HG02840 (cell line): ENCODE measurements around the gene RFPL4AL1.
"Not testable (repeated sequence)": the region's sequence is repeated elsewhere in the genome, so short reads cannot be mapped to it uniquely, and the experiment has no call there.

ENCODE experiments used
- ATAC-seq: cut with Tn5 transposase; IDR thresholded peaks from one replicate; pipeline ENCODE4 v1.9.1; 2021; ENCODE audit warnings: mild to moderate bottlenecking, moderate library complexity, moderate number of reproducible peaks; ENCODE audit not compliant: unreplicated experiment, low FRiP score

RFPL4AL1 gene

GRCh38 chr19:55768818-55769217 lies at the start of gene RFPL4AL1:
Gene RFPL4AL1, plus strand, starts transcription at chr19:55769118. Its CDS starts 2,687 bp downstream, at chr19:55771805.
- not testable (repeated sequence) for ATAC-seq

GRCh38 chr19:55720214-55720746 lies 48.6 kb upstream of the RFPL4AL1 start:
- ATAC-seq: no peak

GRCh38 chr19:55720801-55721200 lies 48.1 kb upstream of the RFPL4AL1 start:
- no peak for ATAC-seq

- ATAC-seq: no peak
These were observed 45.4 kb upstream of the RFPL4AL1 start for GRCh38 chr19:55723491-55723890.

GRCh38 chr19:55730378-55730777 lies 38.5 kb upstream of the RFPL4AL1 start:
- ATAC-seq: not testable (repeated sequence)

- no peak for ATAC-seq
These were observed 30.6 kb upstream of the RFPL4AL1 start, which contains the start of gene NLRP9 for GRCh38 chr19:55738302-55738701. Gene NLRP9, minus strand, starts transcription at chr19:55738402. Its CDS starts 28 bp downstream, at chr19:55738374.

DNA sequence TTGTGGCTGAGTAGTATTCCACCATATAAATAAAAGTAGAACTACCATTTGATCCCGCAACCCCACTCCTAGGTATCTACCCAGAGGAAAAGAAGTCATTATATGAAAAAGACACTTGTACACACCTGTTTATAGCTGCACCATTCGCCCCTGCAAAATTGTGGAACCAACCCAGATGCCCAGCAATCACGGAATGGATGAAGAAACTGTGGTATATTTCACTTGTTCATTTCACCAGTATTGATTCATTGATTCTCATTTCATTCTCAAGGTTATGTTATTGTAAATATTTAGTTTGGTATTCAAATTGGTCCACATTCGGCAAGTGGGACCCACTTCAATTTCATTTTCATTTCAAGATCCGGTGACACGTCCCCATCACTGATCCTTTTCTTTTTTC lies 18.2 kb upstream of the RFPL4AL1 start:
- ATAC-seq: no peak

DNA sequence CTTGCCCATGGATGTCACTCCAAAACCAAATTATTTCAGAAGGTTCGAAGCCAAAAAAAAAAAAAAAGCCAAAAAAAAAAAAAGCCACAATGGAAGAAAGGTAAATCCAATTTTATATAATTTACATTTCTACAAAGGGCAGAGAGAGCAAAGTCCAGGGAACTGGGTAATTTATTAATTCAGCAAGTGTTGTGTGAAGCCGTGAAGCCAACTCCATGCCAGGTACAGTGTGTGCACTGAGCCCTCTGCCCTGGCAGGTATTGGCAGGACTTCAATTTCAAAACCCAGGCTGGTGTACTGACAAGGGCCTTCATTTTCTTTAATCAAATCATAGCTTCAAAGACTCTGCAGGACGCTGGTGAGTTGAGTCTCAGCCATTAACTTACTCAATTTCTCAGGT lies 15.5 kb upstream of the RFPL4AL1 start:
- ATAC-seq: no peak

DNA sequence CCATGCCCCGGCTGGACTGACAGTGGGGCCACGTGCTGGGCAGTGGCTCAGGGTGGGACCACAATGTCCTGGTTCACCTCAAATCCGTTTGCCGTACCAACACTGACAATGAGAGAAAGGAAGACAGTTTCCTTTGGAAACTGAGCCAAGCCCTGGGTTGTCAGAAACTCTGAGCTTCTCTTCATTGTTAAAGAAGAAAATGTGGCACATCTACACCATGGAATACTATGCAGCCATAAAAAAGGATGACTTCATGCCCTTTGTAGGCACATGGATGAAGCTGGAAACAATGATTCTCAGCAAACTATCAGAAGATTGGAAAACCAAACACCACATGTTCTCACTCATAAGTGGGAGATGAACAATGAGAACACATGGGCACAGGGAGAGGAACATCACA lies 12.1 kb upstream of the RFPL4AL1 start:
- ATAC-seq: not testable (repeated sequence)

GRCh38 chr19:55758797-55759196 lies 10.1 kb upstream of the RFPL4AL1 start, which contains the start of gene RFPL4A:
Gene RFPL4A, plus strand, starts transcription at chr19:55759097. Its CDS starts 2,704 bp downstream, at chr19:55761801.
- ATAC-seq: not testable (repeated sequence)

DNA sequence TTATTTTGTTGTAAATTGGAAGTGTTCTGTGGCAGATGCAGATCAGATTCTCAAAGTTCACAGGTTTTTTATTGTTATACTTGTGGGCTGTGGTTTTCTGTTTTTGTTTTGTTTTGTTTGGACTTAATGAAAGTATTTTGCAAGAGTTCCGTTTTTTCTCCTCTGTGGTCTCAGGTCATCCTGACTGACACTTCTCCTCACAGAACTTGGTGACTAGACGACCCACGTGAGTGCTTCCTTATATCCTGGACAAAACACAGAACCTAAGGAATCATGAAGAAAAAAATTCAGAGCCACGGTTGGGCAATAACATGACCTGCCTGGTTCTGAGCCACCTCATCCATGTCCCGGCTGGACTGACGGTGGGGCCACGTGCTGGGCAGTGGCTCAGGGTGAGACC lies 2.5 kb upstream of the RFPL4AL1 start:
- no peak for ATAC-seq

DNA sequence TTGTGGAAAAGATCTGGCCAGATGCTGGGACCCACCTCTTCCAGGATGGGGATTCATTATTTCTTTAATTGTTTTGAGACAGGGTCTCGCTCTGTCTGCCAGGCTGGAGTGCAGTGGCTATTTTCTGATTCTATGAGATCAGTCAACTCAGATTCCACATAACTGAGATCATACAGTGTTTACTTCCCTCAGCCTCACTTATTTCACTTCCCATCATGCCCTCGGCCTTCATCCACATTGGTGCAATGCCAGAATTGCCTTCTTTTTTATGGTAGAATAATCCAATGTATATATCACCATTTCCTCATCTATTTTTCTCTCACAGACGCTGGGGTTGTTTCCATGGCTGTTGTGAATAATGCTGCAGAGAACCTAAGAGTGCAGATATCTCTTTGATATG lies 714 bp downstream of the RFPL4AL1 start:
- ATAC-seq: not testable (repeated sequence)

GRCh38 chr19:55777528-55777927 lies 8.6 kb downstream of the RFPL4AL1 start:
- no peak for ATAC-seq

DNA sequence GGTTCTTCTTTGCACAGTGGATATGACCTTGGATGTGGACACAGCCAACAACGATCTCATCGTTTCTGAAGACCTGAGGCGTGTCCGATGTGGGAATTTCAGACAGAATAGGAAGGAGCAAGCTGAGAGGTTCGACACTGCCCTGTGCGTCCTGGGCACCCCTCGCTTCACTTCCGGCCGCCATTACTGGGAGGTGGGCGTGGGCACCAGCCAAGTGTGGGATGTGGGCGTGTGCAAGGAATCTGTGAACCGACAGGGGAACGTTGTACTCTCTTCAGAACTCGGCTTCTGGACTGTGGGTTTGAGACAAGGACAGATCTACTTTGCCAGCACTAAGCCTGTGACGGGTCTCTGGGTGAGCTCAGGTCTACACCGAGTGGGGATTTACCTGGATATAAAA lies 9.4 kb downstream of the RFPL4AL1 start:
- ATAC-seq: no peak

DNA sequence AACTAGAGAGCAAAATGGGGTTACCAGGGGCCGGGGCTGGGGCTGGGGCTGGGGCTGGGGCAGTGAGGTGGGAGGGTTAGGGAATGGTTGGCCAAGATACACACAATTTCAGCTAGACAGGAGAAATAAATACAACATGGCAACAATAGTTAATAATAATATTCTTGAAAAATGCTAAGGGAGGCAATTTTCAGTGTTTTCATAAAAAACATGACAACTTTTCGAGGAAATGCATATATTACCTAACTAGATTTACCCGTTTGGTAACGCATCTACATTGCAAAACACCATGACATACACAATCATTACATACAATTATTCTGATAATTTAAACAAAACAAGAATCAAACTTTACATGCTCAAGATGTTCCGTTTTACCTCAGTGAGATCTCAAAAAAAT lies 12.2 kb downstream of the RFPL4AL1 start:
- no peak for ATAC-seq

GRCh38 chr19:55795021-55795420 lies 26.1 kb downstream of the RFPL4AL1 start:
- ATAC-seq: no peak

DNA sequence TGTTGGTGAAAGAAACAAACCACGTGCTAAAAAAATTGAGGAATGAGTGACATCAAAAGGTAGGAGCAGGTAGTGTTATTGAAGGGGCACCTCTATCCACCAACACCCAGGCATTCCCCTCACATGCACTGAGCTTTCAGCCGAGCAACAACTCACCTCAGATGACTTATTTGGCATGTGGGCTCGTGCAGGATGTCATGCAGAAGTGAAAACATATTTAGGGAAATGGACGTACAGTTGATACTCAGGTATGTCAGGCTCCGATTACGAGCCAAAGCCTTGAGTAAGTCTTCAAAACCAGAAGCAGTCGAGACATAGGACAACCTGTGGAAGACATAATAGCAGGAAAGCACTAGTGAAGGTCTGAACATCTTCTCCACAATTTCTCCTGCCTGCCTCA lies 32.5 kb downstream of the RFPL4AL1 start:
- no peak for ATAC-seq

DNA sequence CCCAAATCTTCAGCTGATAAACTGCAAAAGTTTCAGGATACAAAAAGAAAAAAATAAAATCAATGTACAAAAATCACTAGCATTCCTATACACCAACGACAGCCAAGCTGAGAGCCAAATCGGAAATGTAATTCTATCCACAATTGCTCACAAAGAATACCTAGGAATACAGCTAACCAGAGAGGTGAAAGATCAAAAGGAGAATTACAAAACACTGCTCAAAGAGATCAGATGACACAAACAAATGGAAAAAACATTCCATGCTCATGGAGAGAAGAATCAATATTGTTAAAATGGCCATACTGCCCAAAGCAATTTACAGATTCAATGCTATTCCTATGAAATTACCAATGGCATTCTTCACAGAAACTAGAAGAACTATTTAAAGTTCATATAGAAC lies 33.4 kb downstream of the RFPL4AL1 start:
- ATAC-seq: no peak

GRCh38 chr19:55809381-55810058 lies 40.6 kb downstream of the RFPL4AL1 start:
- no peak for ATAC-seq

DNA sequence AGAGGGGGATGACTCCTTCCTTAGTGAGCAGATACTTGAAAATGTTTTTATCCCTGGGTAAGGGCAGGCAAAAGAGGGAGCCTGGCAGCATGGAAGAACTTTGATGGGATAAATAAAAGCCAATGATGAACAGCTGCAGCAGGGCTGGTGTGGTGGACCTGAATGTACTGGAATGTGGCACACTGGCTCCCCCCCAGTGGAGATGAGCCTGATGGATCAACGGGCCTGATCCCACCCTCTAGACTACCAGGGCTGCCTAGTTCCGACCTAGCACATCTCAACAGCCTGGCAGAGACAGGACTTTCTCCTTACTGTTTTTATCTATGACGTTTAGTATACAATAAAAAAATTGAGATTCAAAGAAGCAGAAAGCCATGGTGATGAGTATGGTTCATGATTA lies 42.4 kb downstream of the RFPL4AL1 start:
- no peak for ATAC-seq

DNA sequence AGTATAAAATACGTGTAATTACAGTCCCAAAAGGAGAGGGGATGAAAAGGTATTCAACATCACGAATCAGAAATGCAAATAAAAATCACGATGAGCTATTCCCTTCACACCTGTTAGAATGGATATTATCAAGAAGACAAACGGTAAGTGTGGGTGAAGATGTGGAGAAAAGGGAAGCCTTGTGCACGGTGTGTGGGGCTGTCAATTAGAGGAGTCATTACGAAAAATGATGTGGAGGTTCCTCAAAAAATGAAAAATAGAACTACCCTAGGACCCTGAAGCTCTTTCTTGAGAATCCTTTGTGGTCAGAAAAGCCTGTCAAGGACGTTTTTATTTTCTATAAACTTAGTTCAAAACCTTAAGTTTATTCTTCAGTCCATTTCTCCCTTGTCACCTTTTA lies 43.5 kb downstream of the RFPL4AL1 start:
- ATAC-seq: no peak

GRCh38 chr19:55813906-55814305 lies 45.0 kb downstream of the RFPL4AL1 start:
- ATAC-seq: no peak
